Dendritic cell treated with granulocyte-macrophage colony-stimulating factor and Interleukin-4, amounts not matched to agents 40 ng/mL and 50 ng/mL, for 4 days (primary cell): ENCODE measurements around the gene LSAMP.

Experiments
- H3K27ac Mint-ChIP-seq: one replicate; pipeline ENCODE4 v1.8.0; 2022; ENCODE audit warnings: mild to moderate bottlenecking, mixed read lengths
- H3K27me3 Mint-ChIP-seq: one replicate; pipeline ENCODE4 v1.8.0; 2022; ENCODE audit warnings: mild to moderate bottlenecking, mixed read lengths
- H3K36me3 Mint-ChIP-seq: one replicate; pipeline ENCODE4 v1.8.0; 2022; ENCODE audit warnings: low read depth, mixed read lengths
- H3K4me1 Mint-ChIP-seq: one replicate; pipeline ENCODE4 v1.8.0; 2022; ENCODE audit warnings: low read depth, mixed read lengths
- H3K4me3 Mint-ChIP-seq: one replicate; pipeline ENCODE4 v1.8.0; 2022; ENCODE audit warnings: mild to moderate bottlenecking, moderate library complexity, mixed read lengths
- H3K9me3 Mint-ChIP-seq: one replicate; pipeline ENCODE4 v1.8.0; 2022; ENCODE audit warnings: mixed read lengths
- intact Hi-C: fragments of 100-400 bp; cut with micrococcal nuclease; formaldehyde crosslinking; loops from one replicate; pipeline ENCODE4 v1.15.0; 2022

LSAMP gene

DNA sequence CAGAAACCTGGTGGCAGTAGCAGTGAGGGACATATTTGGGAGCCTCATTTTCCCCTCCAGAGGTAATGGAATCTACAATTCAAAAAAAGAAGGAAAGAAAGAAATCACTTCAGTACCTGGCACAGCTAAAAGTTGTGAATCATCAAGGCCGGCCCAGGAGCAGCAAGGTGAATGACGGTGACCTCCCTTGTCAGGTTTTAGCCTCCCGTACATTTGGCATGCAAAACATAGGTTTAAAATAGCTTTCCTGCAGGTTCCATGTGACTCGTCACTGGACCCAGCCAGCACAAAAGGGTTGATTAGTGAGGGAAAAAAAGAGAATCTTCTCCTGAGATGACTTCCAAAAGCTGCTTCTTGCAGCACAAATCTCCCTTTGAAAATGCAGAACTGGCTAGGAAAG is 394.2 kb downstream of the LSAMP start:
- Mint-ChIP-seq H3K4me3 (no peak overlapping the region), H3K36me3 (no peaks in the 10 kb centered on the region), H3K4me1 (no peaks in the 10 kb centered on the region), H3K27ac (no peak overlapping the region), H3K27me3 (no peaks in the 10 kb centered on the region), H3K9me3 (no peaks in the 10 kb centered on the region)
- intact Hi-C loops = no loop called here

DNA sequence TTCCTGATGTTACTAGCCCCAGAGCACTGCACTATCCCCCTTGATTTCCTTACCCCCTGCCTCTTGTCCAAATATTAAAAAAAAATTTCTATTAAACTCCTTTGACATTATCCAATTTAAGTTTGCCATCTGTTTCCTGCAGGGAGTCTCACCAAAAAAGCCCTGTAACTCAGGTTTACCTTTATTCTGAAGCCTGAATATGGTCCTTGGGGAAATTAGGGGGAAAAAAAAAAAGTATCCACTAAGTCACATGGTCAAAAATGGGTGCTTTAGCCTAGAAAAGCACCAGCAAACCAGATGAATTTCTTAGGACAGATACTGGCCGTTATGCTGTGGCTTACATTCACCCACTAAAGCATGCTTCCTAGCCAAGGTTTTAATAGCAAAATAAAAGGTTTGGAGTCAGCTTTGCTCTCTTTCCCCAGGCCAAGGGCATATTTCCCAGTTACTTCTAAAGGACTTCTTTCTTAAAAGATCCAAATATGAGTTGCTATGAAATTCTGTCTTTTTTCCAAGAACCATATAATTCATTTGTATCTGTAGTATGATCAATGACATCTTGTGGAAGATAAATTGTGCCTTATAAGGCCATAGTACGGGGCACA is 394.9 kb downstream of the LSAMP start:
- H3K27ac Mint-ChIP-seq = no peak overlapping the region
- no peak overlapping the region for H3K4me3 Mint-ChIP-seq
- H3K9me3 Mint-ChIP-seq = no peaks in the 10 kb centered on the region
- no peaks in the 10 kb centered on the region for H3K27me3 Mint-ChIP-seq
- no peaks in the 10 kb centered on the region for H3K4me1 Mint-ChIP-seq
- H3K36me3 Mint-ChIP-seq = no peaks in the 10 kb centered on the region
- intact Hi-C loops = no loop called here

DNA sequence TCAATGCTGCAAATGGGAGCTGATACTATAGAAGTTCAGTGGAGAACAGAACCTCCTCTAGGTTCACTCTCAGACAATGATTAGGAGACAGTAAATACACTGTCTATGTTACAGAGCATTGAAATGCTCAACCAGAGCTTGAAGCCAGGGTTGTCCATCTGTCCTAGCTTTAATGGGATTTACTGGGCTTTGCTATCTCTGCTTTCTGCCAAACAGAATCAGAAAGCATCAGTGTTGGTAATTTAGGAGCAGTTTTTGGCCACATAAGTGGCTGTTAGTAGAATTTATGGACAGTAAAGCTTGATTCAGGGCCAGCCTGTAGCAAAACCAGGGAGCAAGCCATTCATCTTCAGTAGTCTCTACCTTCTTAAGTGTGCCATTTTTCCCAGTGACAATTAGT is 396.3 kb downstream of the LSAMP start:
- Mint-ChIP-seq H3K27me3 (no peaks in the 10 kb centered on the region), H3K4me1 (no peaks in the 10 kb centered on the region), H3K36me3 (no peaks in the 10 kb centered on the region), H3K27ac (no peak overlapping the region), H3K9me3 (no peaks in the 10 kb centered on the region), H3K4me3 (no peak overlapping the region)
- intact Hi-C loops = no loop called here

DNA sequence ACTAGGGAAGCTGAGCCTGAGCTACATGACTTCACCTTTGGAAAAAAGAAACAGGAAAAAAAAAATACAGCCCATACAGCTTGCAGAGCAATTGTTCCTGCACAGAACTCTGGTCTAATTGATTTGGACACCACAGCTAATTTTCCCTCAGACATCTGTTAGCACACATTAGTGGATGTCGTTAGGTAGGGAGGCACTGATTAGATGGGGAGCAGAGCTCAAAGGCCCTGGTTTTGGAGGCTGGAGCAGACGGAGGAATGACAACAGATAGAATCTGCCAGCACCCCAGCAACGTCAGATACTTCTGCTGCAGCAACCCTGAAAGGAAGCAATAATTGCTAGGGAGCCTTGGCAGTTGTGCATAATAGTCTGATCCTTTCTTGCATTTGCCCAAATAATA is 398.9 kb downstream of the LSAMP start:
- no peaks in the 10 kb centered on the region for H3K27me3 Mint-ChIP-seq
- H3K27ac Mint-ChIP-seq = no peak overlapping the region
- H3K36me3 Mint-ChIP-seq = no peaks in the 10 kb centered on the region
- no peaks in the 10 kb centered on the region for H3K9me3 Mint-ChIP-seq
- intact Hi-C loops = no loop called here
- H3K4me3 Mint-ChIP-seq = no peak overlapping the region
- no peaks in the 10 kb centered on the region for H3K4me1 Mint-ChIP-seq

DNA sequence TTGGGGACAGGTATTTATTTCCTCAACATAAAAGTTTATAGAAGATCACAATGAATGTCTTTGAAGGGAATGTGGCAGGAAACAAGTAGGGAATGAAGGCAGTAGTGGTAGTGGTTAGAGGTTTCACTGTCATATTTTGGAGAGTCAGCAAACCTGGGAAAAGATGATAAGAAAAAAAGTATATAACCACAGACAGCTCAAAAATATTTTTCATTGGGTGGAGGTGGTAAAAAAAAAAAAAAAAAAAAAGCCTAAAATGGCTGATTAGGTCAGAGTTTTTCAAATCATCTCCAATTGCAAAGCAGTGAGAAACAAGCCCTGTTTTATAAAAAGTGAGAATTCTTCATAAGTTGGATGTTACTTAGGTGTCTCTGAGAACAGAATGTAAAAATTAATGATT is 400.0 kb downstream of the LSAMP start:
- H3K9me3 Mint-ChIP-seq = peaks cover under 1% of the 10 kb centered on the region
- no peak overlapping the region for H3K27ac Mint-ChIP-seq
- no peaks in the 10 kb centered on the region for H3K4me1 Mint-ChIP-seq
- no peaks in the 10 kb centered on the region for H3K27me3 Mint-ChIP-seq
- intact Hi-C loops = no loop called here
- H3K4me3 Mint-ChIP-seq = no peak overlapping the region
- no peaks in the 10 kb centered on the region for H3K36me3 Mint-ChIP-seq

DNA sequence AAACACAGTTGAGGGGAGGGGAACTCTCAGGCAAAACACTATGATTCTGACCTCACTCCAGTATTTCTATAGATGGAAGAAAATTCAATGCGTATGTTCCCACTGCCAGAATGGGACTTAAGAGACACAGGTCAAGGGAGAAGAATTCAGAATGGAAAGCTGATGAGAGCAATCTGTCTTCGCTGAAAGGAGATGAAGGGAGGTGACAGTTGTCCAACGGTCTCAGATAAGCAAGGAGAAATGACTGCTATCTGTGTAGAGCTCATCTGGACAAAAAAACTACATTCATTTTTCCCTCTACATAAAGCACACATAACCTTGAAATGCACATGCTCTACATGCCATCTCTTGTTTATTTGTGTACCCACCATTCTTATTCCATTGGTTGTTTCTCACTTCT is 405.1 kb downstream of the LSAMP start:
- H3K4me3 Mint-ChIP-seq = no peak overlapping the region
- intact Hi-C loops = no loop called here
- H3K27me3 Mint-ChIP-seq = no peaks in the 10 kb centered on the region
- no peak overlapping the region for H3K27ac Mint-ChIP-seq
- H3K4me1 Mint-ChIP-seq = peaks cover 5% of the 10 kb centered on the region
- peaks cover 10% of the 10 kb centered on the region for H3K9me3 Mint-ChIP-seq
- no peaks in the 10 kb centered on the region for H3K36me3 Mint-ChIP-seq

DNA sequence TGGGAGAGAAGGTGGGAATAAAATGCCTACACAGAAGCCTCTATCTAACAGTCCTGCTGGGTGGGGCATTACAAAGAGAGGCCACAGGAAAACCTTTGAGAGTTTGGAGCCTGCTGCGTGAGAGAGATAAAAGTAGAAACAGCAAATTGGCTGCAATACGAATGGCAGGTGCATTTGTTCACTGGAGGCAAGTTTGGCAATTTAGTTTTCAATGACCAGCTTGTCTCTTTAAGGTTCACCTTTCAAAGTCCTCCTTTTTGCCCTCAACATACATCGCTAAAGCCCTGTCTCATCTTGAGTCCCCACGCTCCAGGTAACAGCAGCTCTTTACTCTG is 405.7 kb downstream of the LSAMP start:
- Mint-ChIP-seq H3K27ac (no peak overlapping the region), H3K36me3 (no peaks in the 10 kb centered on the region), H3K4me1 (peaks cover 5% of the 10 kb centered on the region), H3K9me3 (peaks cover 10% of the 10 kb centered on the region), H3K4me3 (no peak overlapping the region), H3K27me3 (no peaks in the 10 kb centered on the region)
- intact Hi-C loops = no loop called here

DNA sequence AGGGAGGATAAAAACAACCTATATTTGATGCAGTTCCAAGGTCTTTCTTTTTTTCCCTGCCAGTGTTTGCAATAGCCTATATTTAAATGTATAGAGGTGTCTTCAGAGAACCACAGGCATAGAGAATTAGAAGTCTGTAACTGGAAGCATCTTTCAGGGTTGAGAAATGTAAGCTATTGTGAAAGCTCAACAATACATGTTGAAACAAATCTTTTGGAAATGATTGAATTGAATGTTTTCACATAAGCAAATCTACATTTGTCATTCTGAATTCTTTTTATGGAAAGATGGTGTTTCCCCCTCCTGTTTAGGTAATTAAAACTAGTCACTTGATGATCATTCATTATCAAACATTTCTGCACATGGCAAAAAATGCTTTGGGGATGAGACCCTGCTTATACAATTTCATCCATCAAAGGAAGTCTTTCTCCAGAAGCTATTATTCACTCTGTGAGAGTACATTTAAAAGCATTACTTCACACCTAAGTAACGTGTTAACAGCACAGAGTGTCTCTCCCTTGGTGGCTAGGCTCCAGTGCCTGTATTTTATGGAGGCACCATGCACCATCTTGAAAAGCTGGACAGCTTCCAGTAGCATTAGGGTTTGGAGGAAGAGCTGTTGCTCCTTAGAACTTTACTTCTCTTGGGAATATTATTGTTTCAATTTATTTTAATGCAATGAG is 406.2 kb downstream of the LSAMP start:
- intact Hi-C loops = no loop called here
- Mint-ChIP-seq H3K9me3 (peaks cover 10% of the 10 kb centered on the region), H3K36me3 (no peaks in the 10 kb centered on the region), H3K27ac (no peak overlapping the region), H3K4me1 (peaks cover 5% of the 10 kb centered on the region), H3K4me3 (no peak overlapping the region), H3K27me3 (no peaks in the 10 kb centered on the region)

DNA sequence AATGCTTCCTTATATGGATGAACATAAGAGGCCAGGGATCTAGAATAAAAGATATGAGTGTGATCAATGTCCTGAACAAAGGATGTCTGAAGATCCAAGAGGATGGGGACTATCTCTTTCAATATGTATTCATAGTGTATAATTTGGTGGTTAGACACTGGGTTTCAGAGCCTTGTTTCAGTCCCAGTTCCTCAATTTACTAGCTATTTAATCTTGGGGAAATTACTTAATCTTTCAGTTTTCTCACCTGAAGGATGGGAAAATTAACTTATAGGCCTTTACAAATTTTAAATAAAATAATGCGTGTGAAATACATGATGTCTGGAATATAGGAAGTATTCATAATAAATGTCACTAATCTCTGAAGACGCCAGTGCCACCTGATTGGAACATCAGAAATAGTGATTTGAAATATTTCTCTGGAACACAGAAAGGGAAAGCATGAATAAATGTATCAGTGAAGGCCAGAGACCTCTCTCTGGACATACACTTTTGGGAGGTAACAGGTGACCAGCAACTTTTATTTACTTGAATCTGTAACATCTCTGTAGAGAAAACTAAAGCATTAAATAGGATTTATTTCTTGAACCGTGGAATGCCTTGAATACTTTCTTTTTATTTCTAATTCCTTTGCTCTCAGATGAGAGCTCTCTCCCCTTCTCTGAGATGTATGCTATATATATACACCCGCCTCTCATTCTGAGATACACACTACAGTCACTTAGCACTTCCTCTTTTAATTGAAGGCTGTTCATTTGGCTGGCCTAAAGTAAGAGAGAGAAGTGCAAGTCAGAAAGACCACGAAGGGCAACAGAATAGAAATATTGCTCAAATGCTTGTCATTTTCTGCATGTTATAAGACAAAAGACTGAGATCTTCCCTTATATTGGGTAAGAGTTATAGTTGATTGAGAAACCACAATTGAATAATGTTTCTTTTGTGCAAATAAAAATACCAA is 407.1 kb downstream of the LSAMP start:
- Mint-ChIP-seq H3K27ac (no peak overlapping the region), H3K4me3 (no peak overlapping the region), H3K27me3 (no peaks in the 10 kb centered on the region), H3K9me3 (peaks cover 10% of the 10 kb centered on the region), H3K4me1 (peaks cover 5% of the 10 kb centered on the region), H3K36me3 (no peaks in the 10 kb centered on the region)
- intact Hi-C loops = no loop called here

DNA sequence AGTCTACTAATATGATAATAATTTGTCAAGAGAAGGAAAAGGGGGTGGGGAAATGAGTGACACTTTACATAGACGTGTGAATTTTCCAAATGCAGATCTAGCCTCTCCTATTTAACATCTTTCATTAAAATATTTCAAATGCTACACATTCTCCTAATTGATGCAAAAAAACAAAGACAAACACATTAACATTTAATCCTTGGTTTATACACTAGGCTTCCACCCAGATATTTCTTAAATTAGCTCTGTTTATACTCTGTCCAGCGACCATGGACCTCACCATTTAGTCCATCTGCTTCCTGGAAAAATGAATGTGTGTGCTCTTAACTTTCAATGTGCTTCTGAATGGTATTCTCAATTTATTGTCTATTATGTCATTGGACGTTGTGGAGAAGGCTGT is 409.9 kb downstream of the LSAMP start:
- intact Hi-C loops = no loop called here
- no peaks in the 10 kb centered on the region for H3K36me3 Mint-ChIP-seq
- no peak overlapping the region for H3K27ac Mint-ChIP-seq
- H3K4me3 Mint-ChIP-seq = no peak overlapping the region
- peaks cover 10% of the 10 kb centered on the region for H3K9me3 Mint-ChIP-seq
- H3K27me3 Mint-ChIP-seq = no peaks in the 10 kb centered on the region
- H3K4me1 Mint-ChIP-seq = peaks cover 5% of the 10 kb centered on the region

DNA sequence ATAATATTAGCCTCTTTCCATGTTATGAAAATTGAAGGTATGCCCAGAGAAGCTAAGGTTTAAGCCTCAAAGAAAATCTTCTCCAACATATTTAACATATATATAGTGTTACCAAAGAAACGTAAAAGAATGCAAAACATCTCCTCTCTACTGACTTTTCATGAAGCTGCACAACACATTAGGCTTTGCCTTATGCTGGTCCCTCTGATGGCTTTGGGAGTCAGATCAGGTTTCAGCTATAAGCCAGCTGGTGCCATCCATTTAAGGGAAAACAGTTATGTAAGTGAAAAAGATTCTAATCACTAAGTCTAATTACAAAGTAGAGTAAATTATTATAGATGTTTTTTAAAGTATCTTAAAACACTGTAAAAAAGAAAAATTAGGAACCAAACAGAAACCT is 410.5 kb downstream of the LSAMP start:
- intact Hi-C loops = no loop called here
- Mint-ChIP-seq H3K9me3 (peaks cover 4% of the 10 kb centered on the region), H3K4me3 (no peak overlapping the region), H3K36me3 (no peaks in the 10 kb centered on the region), H3K27me3 (no peaks in the 10 kb centered on the region), H3K27ac (no peak overlapping the region), H3K4me1 (peaks cover under 1% of the 10 kb centered on the region)

DNA sequence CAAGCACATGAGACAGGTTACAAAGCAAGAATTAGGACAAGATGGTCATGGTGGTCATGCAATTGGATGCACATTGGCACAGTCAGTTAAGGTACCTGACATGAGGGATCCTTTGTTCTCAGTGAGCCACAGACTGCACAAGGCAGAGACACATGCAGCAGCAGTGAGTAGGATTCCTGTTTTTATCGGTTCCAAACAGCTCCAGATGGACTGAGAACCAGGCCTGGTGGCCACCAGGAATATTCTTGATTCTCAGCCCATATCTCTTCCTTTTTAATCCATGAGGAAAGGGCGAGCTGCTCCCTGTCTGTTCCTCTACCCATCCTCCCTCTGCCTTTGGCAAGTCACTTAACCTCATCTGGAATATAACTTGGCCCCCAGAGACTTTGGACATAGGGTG is 411.2 kb downstream of the LSAMP start:
- Mint-ChIP-seq H3K36me3 (no peaks in the 10 kb centered on the region), H3K9me3 (no peaks in the 10 kb centered on the region), H3K27ac (no peak overlapping the region), H3K4me1 (no peaks in the 10 kb centered on the region), H3K4me3 (no peak overlapping the region), H3K27me3 (no peaks in the 10 kb centered on the region)
- intact Hi-C loops = no loop called here

DNA sequence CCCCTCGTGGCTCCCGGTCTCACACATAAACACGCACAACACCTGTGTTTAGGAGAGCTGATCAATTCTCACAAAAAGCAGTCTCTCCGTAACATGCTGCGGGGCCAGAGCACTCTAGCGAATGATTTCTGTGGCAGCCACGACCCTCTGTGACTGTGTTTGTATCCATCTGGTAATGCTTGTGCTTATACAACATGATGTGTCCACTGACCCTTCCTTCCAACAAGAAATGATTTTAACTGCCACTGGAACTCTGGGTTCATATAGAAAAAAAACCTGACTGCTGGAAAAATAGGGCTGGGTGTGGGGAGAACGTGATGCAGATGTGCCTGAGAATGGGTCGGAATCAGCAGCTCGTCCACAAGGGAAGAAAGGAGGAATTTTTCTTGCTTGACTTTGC is 411.8 kb downstream of the LSAMP start:
- H3K4me3 Mint-ChIP-seq = no peak overlapping the region
- intact Hi-C loops = no loop called here
- H3K36me3 Mint-ChIP-seq = no peaks in the 10 kb centered on the region
- no peaks in the 10 kb centered on the region for H3K27me3 Mint-ChIP-seq
- no peak overlapping the region for H3K27ac Mint-ChIP-seq
- no peaks in the 10 kb centered on the region for H3K9me3 Mint-ChIP-seq
- H3K4me1 Mint-ChIP-seq = no peaks in the 10 kb centered on the region

DNA sequence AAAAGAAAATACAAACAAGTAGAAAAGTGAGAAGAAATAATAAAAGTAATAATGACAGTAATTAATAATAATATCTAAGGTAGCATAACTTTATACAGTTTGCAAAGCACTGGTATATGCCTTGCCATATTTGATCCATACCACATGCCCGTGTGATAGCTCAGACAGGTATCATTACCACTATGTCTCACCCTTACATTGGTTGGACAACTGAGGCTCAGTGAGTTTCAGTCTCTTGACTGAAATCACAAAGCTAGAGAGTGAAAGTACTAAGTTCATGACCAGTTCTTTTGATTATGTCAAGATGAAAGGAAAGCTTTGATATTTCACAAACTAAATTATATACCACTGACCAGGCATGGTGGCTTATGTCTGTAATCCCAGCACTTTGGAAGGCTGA is 413.1 kb downstream of the LSAMP start:
- H3K27ac Mint-ChIP-seq = no peak overlapping the region
- no peak overlapping the region for H3K4me3 Mint-ChIP-seq
- H3K9me3 Mint-ChIP-seq = no peaks in the 10 kb centered on the region
- intact Hi-C loops = no loop called here
- no peaks in the 10 kb centered on the region for H3K4me1 Mint-ChIP-seq
- no peaks in the 10 kb centered on the region for H3K36me3 Mint-ChIP-seq
- H3K27me3 Mint-ChIP-seq = no peaks in the 10 kb centered on the region
